Mesendoderm (in vitro differentiated cells): ENCODE data around the gene DDX46. TPM values are rescaled to one million over a fixed set of nuclear protein-coding genes. Genes with fewer than 3 reads are reported as not detected.
A peak's percentile ranks its signal among the peaks of the same experiment; 100 is the strongest.
"Not testable (repeated sequence)": the region's sequence is repeated elsewhere in the genome, so short reads cannot be mapped to it uniquely, and the experiment has no call there.

Experiments used
- DNase-seq: peaks from one replicate; pipeline ENCODE4 v3.0.0; 2013
- H2AK5ac ChIP-seq: 2 replicates; pipeline ENCODE4 v1.6.1; 2013; ENCODE audit warnings: low read length, inconsistent platforms
- H2BK120ac ChIP-seq: 2 replicates; pipeline ENCODE4 v1.6.1; 2013; ENCODE audit warnings: low read depth, mild to moderate bottlenecking, low read length, moderate library complexity, mixed read lengths
- H2BK15ac ChIP-seq: replicated peaks from 2 replicates; pipeline ENCODE4 v1.6.1; 2013; ENCODE audit warnings: low read depth, mild to moderate bottlenecking, moderate library complexity
- H2BK5ac ChIP-seq: 2 replicates; pipeline ENCODE4 v1.6.1; 2013; ENCODE audit warnings: low read length, inconsistent platforms
- H3K18ac ChIP-seq: 2 replicates; pipeline ENCODE4 v1.6.1; 2013; ENCODE audit warnings: mild to moderate bottlenecking, low read length, mixed read lengths
- H3K23ac ChIP-seq: one replicate; pipeline ENCODE4 v1.6.1; 2013; ENCODE audit warnings: low read length
- H3K27ac ChIP-seq: 2 replicates; pipeline ENCODE4 v1.5.1; 2013; ENCODE audit warnings: low read depth, mild to moderate bottlenecking, inconsistent platforms, low read length, moderate library complexity
- H3K27me3 ChIP-seq: 2 replicates; pipeline ENCODE4 v1.6.1; 2013; ENCODE audit warnings: low read length, control low read depth, mild to moderate bottlenecking, inconsistent platforms; ENCODE audit not compliant: insufficient read depth, poor library complexity
- H3K36me3 ChIP-seq: 2 replicates; pipeline ENCODE4 v1.6.1; 2013; ENCODE audit warnings: low read length, inconsistent platforms; ENCODE audit not compliant: control insufficient read depth, insufficient read depth
- H3K4ac ChIP-seq: one replicate; pipeline ENCODE4 v1.6.1; 2013; ENCODE audit warnings: low read depth, mild to moderate bottlenecking, low read length, moderate library complexity
- H3K4me1 ChIP-seq: 2 replicates; pipeline ENCODE4 v1.6.1; 2013; ENCODE audit warnings: low read depth, low read length, inconsistent platforms; ENCODE audit not compliant: control insufficient read depth
- H3K4me2 ChIP-seq: 2 replicates; pipeline ENCODE4 v1.6.1; 2013; ENCODE audit warnings: low read length
- H3K4me3 ChIP-seq: 2 replicates; pipeline ENCODE4 v1.5.1; 2013; ENCODE audit warnings: mild to moderate bottlenecking, low read length
- H3K56ac ChIP-seq: one replicate; pipeline ENCODE4 v1.6.1; 2013; ENCODE audit warnings: low read length
- H3K79me1 ChIP-seq: 2 replicates; pipeline ENCODE4 v1.6.1; 2013; ENCODE audit warnings: low read length, inconsistent platforms
- H3K79me2 ChIP-seq: 2 replicates; pipeline ENCODE4 v1.6.1; 2013; ENCODE audit warnings: mild to moderate bottlenecking, low read length; ENCODE audit not compliant: control insufficient read depth, insufficient read depth
- H3K9ac ChIP-seq: 2 replicates; pipeline ENCODE4 v1.6.1; 2013; ENCODE audit warnings: low read length, inconsistent platforms
- H4K5ac ChIP-seq: one replicate; pipeline ENCODE4 v1.6.1; 2013; ENCODE audit warnings: low read length
- H4K8ac ChIP-seq: one replicate; pipeline ENCODE4 v1.6.1; 2013; ENCODE audit warnings: low read depth, mild to moderate bottlenecking, control low read depth, low read length, moderate library complexity
- WGBS: extraction: QIAGEN DNeasy Blood & Tissue Kit; methylation state at CpG from one replicate; pipeline ENCODE4 v1.1.7; 2013; ENCODE audit warnings: low lambda C conversion rate, missing lambda C conversion rate; ENCODE audit not compliant: insufficient coverage; ENCODE audit errors: extremely low coverage; 5-methylcytosine and 5-hydroxymethylcytosine counted together
- polyA plus RNA-seq, 2 experiments: library from polyadenylated mRNA; stranded (reverse); fragments of 200-250 nt; gene quantifications; one replicate each; pipeline ENCODE4 v1.2.3, GENCODE V29; 2013

Gene DDX46
- 72.3 TPM for polyA plus RNA-seq (2013, experiment 1 of 2)
- polyA plus RNA-seq (2013, experiment 2 of 2) = 72.1 TPM

GRCh38 chr5:134758504-134759341 lies at the start of gene DDX46:
TSS of gene DDX46 (plus strand) at chr5:134758779. CDS start at chr5:134758939, 160 bp downstream.
- H3K36me3 ChIP-seq = peaks cover under 1% of the 10 kb centered on the region
- peak within 1 kb of the TSS; percentile 52 for H3K18ac ChIP-seq
- peaks cover 43% of the 10 kb centered on the region for H3K79me2 ChIP-seq
- peak; percentile 97 for DNase-seq
- no peak within 1 kb of the TSS for H2BK15ac ChIP-seq
- H2AK5ac ChIP-seq = no peak within 1 kb of the TSS
- no CpG with 5 or more reads among the region's 73 CpGs for WGBS
- H3K27ac ChIP-seq = no peak within 1 kb of the TSS
- no peak within 1 kb of the TSS for H3K23ac ChIP-seq
- peak within 1 kb of the TSS; percentile 98 for H3K9ac ChIP-seq
- H3K56ac ChIP-seq = peak within 1 kb of the TSS; percentile 99
- H3K79me1 ChIP-seq = peaks cover 4% of the 10 kb centered on the region
- H3K4me1 ChIP-seq = no peaks in the 10 kb centered on the region
- no peak within 1 kb of the TSS for H3K4ac ChIP-seq
- no peaks in the 10 kb centered on the region for H3K27me3 ChIP-seq
- H4K8ac ChIP-seq = peak within 1 kb of the TSS; percentile 95
- H3K4me2 ChIP-seq = peak within 1 kb of the TSS; percentile 88
- H3K4me3 ChIP-seq = peak within 1 kb of the TSS; percentile 98
- H2BK5ac ChIP-seq = no peak within 1 kb of the TSS
- no peak within 1 kb of the TSS for H4K5ac ChIP-seq
- no peak within 1 kb of the TSS for H2BK120ac ChIP-seq

- H3K36me3 ChIP-seq = no peaks in the 10 kb centered on the region
- H3K4ac ChIP-seq = no peak overlapping the region
- H3K23ac ChIP-seq = no peak overlapping the region
- no peak overlapping the region for H3K4me3 ChIP-seq
- no peak overlapping the region for H2BK15ac ChIP-seq
- no CpG with 5 or more reads among the region's 5 CpGs for WGBS
- no peak overlapping the region for H4K8ac ChIP-seq
- no peak overlapping the region for H3K56ac ChIP-seq
- H3K27me3 ChIP-seq = no peaks in the 10 kb centered on the region
- no peaks in the 10 kb centered on the region for H3K4me1 ChIP-seq
- H3K4me2 ChIP-seq = no peak overlapping the region
- H3K27ac ChIP-seq = no peak overlapping the region
- no peaks in the 10 kb centered on the region for H3K79me1 ChIP-seq
- H3K18ac ChIP-seq = no peak overlapping the region
- no peaks in the 10 kb centered on the region for H3K79me2 ChIP-seq
- no peak overlapping the region for H2BK5ac ChIP-seq
- no peak overlapping the region for H2BK120ac ChIP-seq
- H2AK5ac ChIP-seq = no peak overlapping the region
- no peak overlapping the region for H3K9ac ChIP-seq
- H4K5ac ChIP-seq = no peak overlapping the region
- peak; percentile 62 for DNase-seq
Observed at GRCh38 chr5:134714120-134714519, 44.5 kb upstream of the DDX46 start.

GRCh38 chr5:134714541-134714940 lies 44.0 kb upstream of the DDX46 start:
- no peak overlapping the region for H2AK5ac ChIP-seq
- H2BK120ac ChIP-seq = no peak overlapping the region
- no peak overlapping the region for H3K4me2 ChIP-seq
- H3K4ac ChIP-seq = no peak overlapping the region
- H3K56ac ChIP-seq = no peak overlapping the region
- no peaks in the 10 kb centered on the region for H3K4me1 ChIP-seq
- no peak overlapping the region for H3K23ac ChIP-seq
- no peak overlapping the region for H3K27ac ChIP-seq
- no peaks in the 10 kb centered on the region for H3K27me3 ChIP-seq
- H3K79me1 ChIP-seq = no peaks in the 10 kb centered on the region
- H3K36me3 ChIP-seq = no peaks in the 10 kb centered on the region
- no peak overlapping the region for H2BK15ac ChIP-seq
- no peaks in the 10 kb centered on the region for H3K79me2 ChIP-seq
- H2BK5ac ChIP-seq = no peak overlapping the region
- no peak overlapping the region for H3K4me3 ChIP-seq
- no CpG with 5 or more reads among the region's 3 CpGs for WGBS
- H3K9ac ChIP-seq = no peak overlapping the region
- H4K5ac ChIP-seq = no peak overlapping the region
- no peak overlapping the region for H4K8ac ChIP-seq
- no peak overlapping the region for H3K18ac ChIP-seq
- no peak for DNase-seq

- H2BK15ac ChIP-seq, H3K4me2 ChIP-seq, H3K4ac ChIP-seq, H4K8ac ChIP-seq, DNase-seq, H3K18ac ChIP-seq, H3K4me3 ChIP-seq, H3K9ac ChIP-seq, H3K56ac ChIP-seq, H3K79me2 ChIP-seq, H3K27me3 ChIP-seq, H3K23ac ChIP-seq, H2BK5ac ChIP-seq, H4K5ac ChIP-seq, H3K4me1 ChIP-seq, H3K36me3 ChIP-seq, H2AK5ac ChIP-seq, H3K27ac ChIP-seq, H2BK120ac ChIP-seq, H3K79me1 ChIP-seq: not testable (repeated sequence)
- WGBS = no CpG with 5 or more reads among the region's 4 CpGs
Observed at GRCh38 chr5:134715466-134715865, 43.1 kb upstream of the DDX46 start.

DNA sequence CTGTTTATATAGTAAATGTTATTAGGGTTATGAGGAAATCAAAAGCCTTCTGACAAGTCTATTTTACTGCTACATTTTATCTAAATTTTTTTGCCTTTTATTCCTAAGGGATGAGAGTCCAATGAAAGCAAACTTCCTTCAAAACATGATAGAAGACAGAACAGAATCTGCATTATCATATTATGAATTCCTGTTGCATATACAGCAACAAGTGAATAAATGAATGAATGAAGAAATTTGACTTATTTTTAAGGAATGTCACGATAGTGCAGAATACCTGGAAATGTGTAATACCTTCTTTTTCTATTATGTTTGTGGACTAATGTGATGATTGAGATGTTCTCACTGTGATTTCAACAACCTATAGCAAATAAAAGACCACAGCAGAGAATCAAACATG lies 33.7 kb upstream of the DDX46 start:
- Histone ChIP-seq H2AK5ac (no peak overlapping the region), H2BK120ac (no peak overlapping the region), H3K27me3 (no peaks in the 10 kb centered on the region), H3K4me3 (no peak overlapping the region), H3K36me3 (no peaks in the 10 kb centered on the region), H2BK5ac (no peak overlapping the region), H3K4me1 (no peaks in the 10 kb centered on the region), H3K18ac (no peak overlapping the region), H3K4ac (no peak overlapping the region), H3K23ac (no peak overlapping the region), H3K56ac (no peak overlapping the region), H3K79me2 (no peaks in the 10 kb centered on the region), H3K79me1 (no peaks in the 10 kb centered on the region), H2BK15ac (no peak overlapping the region), H3K4me2 (no peak overlapping the region), H3K9ac (no peak overlapping the region), H4K5ac (no peak overlapping the region), H3K27ac (no peak overlapping the region), H4K8ac (no peak overlapping the region)
- WGBS = no CpG with 5 or more reads among the region's 1 CpG
- DNase-seq = no peak
